SK-N-SH treated with all-trans-retinoic acid at 6 μM for 48 hours (cell line): ENCODE results near the gene RNF121.

ENCODE experiments used
- ATAC-seq: fragments of 200-7000 bp; cut with Tn5 transposase; 3 replicates; pipeline ENCODE4 v1.9.1; 2020; ENCODE audit warnings: mild to moderate bottlenecking, moderate library complexity
- ARNTL ChIP-seq: fragments of 450-650 bp; formaldehyde crosslinking; IDR thresholded peaks from 2 replicates; pipeline ENCODE4 v1.5.0; 2020; ENCODE audit warnings: low read depth, mild to moderate bottlenecking, moderate library complexity, borderline replicate concordance
- BACH2 ChIP-seq: fragments of 250-450 bp; sonication (Bioruptor Pico); IDR thresholded peaks from 2 replicates; pipeline ENCODE4 v1.9.0; 2021; ENCODE audit warnings: mild to moderate bottlenecking, borderline replicate concordance
- CSDC2 ChIP-seq: fragments of 250-450 bp; sonication (Bioruptor Pico); IDR thresholded peaks from 2 replicates; pipeline ENCODE4 v1.5.0; 2020; ENCODE audit warnings: mild to moderate bottlenecking, moderate library complexity
- ESRRG ChIP-seq: fragments of 250-450 bp; sonication (Bioruptor Pico); IDR thresholded peaks from 2 replicates; pipeline ENCODE4 v1.6.1; 2021; ENCODE audit warnings: mild to moderate bottlenecking
- GLIS3 ChIP-seq: fragments of 250-450 bp; sonication (Bioruptor Pico); IDR thresholded peaks from 2 replicates; pipeline ENCODE4 v1.5.0; 2020; ENCODE audit warnings: mild to moderate bottlenecking, moderate library complexity
- ISL1 ChIP-seq: fragments of 250-450 bp; sonication (Bioruptor Pico); IDR thresholded peaks from 2 replicates; pipeline ENCODE4 v2.1.2; 2022; ENCODE audit warnings: mild to moderate bottlenecking, moderate library complexity
- OSR1 ChIP-seq: fragments of 250-450 bp; sonication (Bioruptor Pico); IDR thresholded peaks from 2 replicates; pipeline ENCODE4 v1.8.0; 2022; ENCODE audit warnings: moderate library complexity, mild to moderate bottlenecking, inconsistent platforms
- RARB ChIP-seq: fragments of 250-450 bp; sonication (Bioruptor Pico); IDR thresholded peaks from 2 replicates; pipeline ENCODE4 v1.8.0; 2021; ENCODE audit warnings: mild to moderate bottlenecking, moderate library complexity
- TCF4 ChIP-seq: fragments of 250-450 bp; sonication (Bioruptor Pico); IDR thresholded peaks from 2 replicates; pipeline ENCODE4 v1.8.0; 2021; ENCODE audit warnings: mild to moderate bottlenecking, moderate library complexity, borderline replicate concordance
- TOX ChIP-seq: fragments of 250-450 bp; sonication (Bioruptor Pico); IDR thresholded peaks from 2 replicates; pipeline ENCODE4 v1.8.0; 2021; ENCODE audit warnings: mild to moderate bottlenecking, moderate library complexity, borderline replicate concordance
- ZC3H10 ChIP-seq: fragments of 250-450 bp; sonication (Bioruptor Pico); IDR thresholded peaks from 2 replicates; pipeline ENCODE4 v1.5.1; 2021; ENCODE audit warnings: mild to moderate bottlenecking, moderate library complexity
- ZNF70 ChIP-seq: fragments of 450-650 bp; formaldehyde crosslinking; IDR thresholded peaks from 2 replicates; pipeline ENCODE4 v1.5.0; 2020; ENCODE audit warnings: mild to moderate bottlenecking, moderate library complexity
- TF ChIP-seq, protein P1 (sequence below): fragments of 250-450 bp; sonication (Bioruptor Pico); IDR thresholded peaks from 2 replicates; pipeline ENCODE4 v1.5.1; 2020; ENCODE audit warnings: low read depth, mild to moderate bottlenecking, moderate library complexity
- TF ChIP-seq, protein P2 (sequence below): fragments of 250-450 bp; sonication (Bioruptor Pico); IDR thresholded peaks from 2 replicates; pipeline ENCODE4 v1.5.0; 2020; ENCODE audit warnings: mild to moderate bottlenecking, moderate library complexity
- TF ChIP-seq, protein P3 (sequence below): fragments of 250-450 bp; sonication (Bioruptor Pico); IDR thresholded peaks from 2 replicates; pipeline ENCODE4 v1.8.0; 2021; ENCODE audit warnings: low read depth, mild to moderate bottlenecking, moderate library complexity, borderline replicate concordance
- TF ChIP-seq, protein P4 (sequence below): fragments of 250-450 bp; sonication (Bioruptor Pico); IDR thresholded peaks from 2 replicates; pipeline ENCODE4 v1.5.1; 2021; ENCODE audit warnings: mild to moderate bottlenecking, moderate library complexity
- TF ChIP-seq, protein P5 (sequence below): fragments of 250-450 bp; sonication (Bioruptor Pico); IDR thresholded peaks from 2 replicates; pipeline ENCODE4 v1.8.0; 2020; ENCODE audit warnings: mild to moderate bottlenecking, moderate library complexity, borderline replicate concordance

The RNF121 gene

DNA sequence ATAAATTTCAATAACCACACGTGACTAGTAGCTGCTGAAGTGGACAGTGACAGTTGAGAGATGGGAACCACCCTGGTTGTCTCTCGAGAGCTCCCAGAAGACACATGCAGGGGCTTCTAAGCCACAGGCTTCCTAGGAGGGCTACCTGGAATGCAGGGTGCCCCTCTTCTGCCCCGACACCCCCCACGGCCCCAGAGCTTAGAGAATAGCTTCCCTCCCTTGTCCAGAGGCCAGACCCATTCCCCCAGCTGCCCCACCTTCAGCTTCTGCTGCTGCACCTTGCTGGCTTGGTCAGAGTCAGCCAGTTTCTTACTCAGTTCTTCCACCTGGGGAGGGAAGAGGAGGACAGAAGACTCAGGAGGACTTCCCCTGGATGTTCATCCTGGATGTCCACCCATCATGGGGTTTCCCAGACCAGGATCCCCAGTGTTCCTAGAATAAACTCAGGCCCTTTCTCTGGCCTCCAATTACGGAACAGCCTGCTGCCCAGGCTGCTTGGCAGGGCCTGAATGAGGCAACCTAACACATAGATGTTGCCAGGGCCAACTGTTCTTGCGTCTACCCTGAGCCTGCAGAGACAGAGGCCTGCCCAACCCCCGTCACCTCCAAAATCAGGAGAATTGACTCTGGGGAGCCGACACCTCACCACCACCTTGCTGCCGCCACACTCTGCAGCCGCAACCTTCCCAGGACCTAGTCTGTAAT lies 81.8 kb downstream of the RNF121 start:
- TF ChIP-seq ISL1 (CRISPR knock-in tag), result no peak
- TF ChIP-seq ESRRG (CRISPR knock-in tag), result no peak
- TF ChIP-seq, protein P1, sequence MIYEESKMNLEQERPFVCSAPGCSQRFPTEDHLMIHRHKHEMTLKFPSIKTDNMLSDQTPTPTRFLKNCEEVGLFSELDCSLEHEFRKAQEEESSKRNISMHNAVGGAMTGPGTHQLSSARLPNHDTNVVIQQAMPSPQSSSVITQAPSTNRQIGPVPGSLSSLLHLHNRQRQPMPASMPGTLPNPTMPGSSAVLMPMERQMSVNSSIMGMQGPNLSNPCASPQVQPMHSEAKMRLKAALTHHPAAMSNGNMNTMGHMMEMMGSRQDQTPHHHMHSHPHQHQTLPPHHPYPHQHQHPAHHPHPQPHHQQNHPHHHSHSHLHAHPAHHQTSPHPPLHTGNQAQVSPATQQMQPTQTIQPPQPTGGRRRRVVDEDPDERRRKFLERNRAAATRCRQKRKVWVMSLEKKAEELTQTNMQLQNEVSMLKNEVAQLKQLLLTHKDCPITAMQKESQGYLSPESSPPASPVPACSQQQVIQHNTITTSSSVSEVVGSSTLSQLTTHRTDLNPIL (CRISPR knock-in tag), result no peak
- no peak for TF ChIP-seq ZNF70 (CRISPR knock-in tag)
- TF ChIP-seq RARB (CRISPR knock-in tag), result no peak
- no peak for TF ChIP-seq OSR1
- no peak for TF ChIP-seq CSDC2 (CRISPR knock-in tag)
- TF ChIP-seq TOX (CRISPR knock-in tag), result no peak
- TF ChIP-seq BACH2, result no peak
- no peak for TF ChIP-seq TCF4 (CRISPR knock-in tag)
- TF ChIP-seq, protein P2, sequence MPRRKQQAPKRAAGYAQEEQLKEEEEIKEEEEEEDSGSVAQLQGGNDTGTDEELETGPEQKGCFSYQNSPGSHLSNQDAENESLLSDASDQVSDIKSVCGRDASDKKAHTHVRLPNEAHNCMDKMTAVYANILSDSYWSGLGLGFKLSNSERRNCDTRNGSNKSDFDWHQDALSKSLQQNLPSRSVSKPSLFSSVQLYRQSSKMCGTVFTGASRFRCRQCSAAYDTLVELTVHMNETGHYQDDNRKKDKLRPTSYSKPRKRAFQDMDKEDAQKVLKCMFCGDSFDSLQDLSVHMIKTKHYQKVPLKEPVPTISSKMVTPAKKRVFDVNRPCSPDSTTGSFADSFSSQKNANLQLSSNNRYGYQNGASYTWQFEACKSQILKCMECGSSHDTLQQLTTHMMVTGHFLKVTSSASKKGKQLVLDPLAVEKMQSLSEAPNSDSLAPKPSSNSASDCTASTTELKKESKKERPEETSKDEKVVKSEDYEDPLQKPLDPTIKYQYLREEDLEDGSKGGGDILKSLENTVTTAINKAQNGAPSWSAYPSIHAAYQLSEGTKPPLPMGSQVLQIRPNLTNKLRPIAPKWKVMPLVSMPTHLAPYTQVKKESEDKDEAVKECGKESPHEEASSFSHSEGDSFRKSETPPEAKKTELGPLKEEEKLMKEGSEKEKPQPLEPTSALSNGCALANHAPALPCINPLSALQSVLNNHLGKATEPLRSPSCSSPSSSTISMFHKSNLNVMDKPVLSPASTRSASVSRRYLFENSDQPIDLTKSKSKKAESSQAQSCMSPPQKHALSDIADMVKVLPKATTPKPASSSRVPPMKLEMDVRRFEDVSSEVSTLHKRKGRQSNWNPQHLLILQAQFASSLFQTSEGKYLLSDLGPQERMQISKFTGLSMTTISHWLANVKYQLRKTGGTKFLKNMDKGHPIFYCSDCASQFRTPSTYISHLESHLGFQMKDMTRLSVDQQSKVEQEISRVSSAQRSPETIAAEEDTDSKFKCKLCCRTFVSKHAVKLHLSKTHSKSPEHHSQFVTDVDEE (CRISPR knock-in tag), result no peak
- TF ChIP-seq ARNTL (CRISPR knock-in tag), result no peak
- TF ChIP-seq, protein P3, sequence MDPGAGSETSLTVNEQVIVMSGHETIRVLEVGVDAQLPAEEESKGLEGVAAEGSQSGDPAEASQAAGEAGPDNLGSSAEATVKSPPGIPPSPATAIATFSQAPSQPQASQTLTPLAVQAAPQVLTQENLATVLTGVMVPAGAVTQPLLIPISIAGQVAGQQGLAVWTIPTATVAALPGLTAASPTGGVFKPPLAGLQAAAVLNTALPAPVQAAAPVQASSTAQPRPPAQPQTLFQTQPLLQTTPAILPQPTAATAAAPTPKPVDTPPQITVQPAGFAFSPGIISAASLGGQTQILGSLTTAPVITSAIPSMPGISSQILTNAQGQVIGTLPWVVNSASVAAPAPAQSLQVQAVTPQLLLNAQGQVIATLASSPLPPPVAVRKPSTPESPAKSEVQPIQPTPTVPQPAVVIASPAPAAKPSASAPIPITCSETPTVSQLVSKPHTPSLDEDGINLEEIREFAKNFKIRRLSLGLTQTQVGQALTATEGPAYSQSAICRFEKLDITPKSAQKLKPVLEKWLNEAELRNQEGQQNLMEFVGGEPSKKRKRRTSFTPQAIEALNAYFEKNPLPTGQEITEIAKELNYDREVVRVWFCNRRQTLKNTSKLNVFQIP (CRISPR knock-in tag), result no peak
- no peak for TF ChIP-seq GLIS3 (CRISPR knock-in tag)
- ATAC-seq, result no peak

DNA sequence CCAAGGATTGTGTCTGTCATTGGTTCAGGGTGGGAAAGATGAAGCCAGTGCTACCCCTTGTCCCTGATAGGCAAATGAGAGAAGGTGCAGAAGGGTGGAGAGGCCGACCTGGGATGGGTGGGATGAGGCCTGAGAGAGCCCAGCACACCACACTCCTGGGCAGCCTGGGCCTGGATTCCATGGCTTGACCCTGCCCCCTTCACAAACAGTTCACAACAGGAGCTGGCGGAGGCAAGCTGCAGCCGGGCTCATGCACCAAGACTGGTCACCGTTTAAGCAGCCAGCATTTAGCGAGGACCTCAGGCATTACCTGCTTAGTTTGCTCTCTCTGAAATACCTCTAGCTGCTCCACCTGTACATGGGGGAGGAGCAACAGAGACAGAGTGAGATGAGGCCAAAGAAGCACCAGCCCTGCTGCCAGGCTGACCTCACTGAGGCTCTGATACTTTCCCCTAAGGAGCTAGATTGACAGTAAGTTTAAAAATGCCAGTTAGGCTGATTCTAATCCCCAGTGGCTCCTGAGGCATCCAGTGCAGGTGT lies 83.3 kb downstream of the RNF121 start:
- ATAC-seq, result no peak

More for the DNA sequence above, 83.3 kb downstream of the RNF121 start:
- no peak for TF ChIP-seq ARNTL (CRISPR knock-in tag)
- no peak for TF ChIP-seq ZC3H10 (CRISPR knock-in tag)
- TF ChIP-seq ESRRG (CRISPR knock-in tag), result no peak
- no peak for TF ChIP-seq TCF4 (CRISPR knock-in tag)
- no peak for TF ChIP-seq OSR1
- TF ChIP-seq, protein P4, sequence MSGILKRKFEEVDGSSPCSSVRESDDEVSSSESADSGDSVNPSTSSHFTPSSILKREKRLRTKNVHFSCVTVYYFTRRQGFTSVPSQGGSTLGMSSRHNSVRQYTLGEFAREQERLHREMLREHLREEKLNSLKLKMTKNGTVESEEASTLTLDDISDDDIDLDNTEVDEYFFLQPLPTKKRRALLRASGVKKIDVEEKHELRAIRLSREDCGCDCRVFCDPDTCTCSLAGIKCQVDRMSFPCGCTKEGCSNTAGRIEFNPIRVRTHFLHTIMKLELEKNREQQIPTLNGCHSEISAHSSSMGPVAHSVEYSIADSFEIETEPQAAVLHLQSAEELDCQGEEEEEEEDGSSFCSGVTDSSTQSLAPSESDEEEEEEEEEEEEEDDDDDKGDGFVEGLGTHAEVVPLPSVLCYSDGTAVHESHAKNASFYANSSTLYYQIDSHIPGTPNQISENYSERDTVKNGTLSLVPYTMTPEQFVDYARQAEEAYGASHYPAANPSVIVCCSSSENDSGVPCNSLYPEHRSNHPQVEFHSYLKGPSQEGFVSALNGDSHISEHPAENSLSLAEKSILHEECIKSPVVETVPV (CRISPR knock-in tag), result no peak
- TF ChIP-seq, protein P5, sequence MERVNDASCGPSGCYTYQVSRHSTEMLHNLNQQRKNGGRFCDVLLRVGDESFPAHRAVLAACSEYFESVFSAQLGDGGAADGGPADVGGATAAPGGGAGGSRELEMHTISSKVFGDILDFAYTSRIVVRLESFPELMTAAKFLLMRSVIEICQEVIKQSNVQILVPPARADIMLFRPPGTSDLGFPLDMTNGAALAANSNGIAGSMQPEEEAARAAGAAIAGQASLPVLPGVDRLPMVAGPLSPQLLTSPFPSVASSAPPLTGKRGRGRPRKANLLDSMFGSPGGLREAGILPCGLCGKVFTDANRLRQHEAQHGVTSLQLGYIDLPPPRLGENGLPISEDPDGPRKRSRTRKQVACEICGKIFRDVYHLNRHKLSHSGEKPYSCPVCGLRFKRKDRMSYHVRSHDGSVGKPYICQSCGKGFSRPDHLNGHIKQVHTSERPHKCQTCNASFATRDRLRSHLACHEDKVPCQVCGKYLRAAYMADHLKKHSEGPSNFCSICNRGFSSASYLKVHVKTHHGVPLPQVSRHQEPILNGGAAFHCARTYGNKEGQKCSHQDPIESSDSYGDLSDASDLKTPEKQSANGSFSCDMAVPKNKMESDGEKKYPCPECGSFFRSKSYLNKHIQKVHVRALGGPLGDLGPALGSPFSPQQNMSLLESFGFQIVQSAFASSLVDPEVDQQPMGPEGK (CRISPR knock-in tag), result no peak
- no peak for TF ChIP-seq GLIS3 (CRISPR knock-in tag)
- TF ChIP-seq, protein P2 (CRISPR knock-in tag), result no peak
- TF ChIP-seq, all 23 proteins: peak for 0
